Mesothelial cell of epicardium (in vitro differentiated cells): Measurements from ENCODE around the gene COL12A1. TPM values are rescaled to one million over a fixed set of nuclear protein-coding genes. Genes with fewer than 3 reads are reported as not detected.

Experiments used
- DNase-seq, 2 experiments: peaks; one replicate each; pipeline ENCODE4 v3.0.0; 2021; ENCODE audit warnings: low spot score in 2 of 2; ENCODE audit not compliant: unreplicated experiment in 2 of 2
- H3K27ac Mint-ChIP-seq: 2 replicates; pipeline ENCODE4 v1.8.0; 2021; ENCODE audit warnings: mixed read lengths
- H3K27me3 Mint-ChIP-seq: 2 replicates; pipeline ENCODE4 v1.8.0; 2021; ENCODE audit warnings: low read depth, mixed read lengths
- H3K36me3 Mint-ChIP-seq: 2 replicates; pipeline ENCODE4 v1.8.0; 2021; ENCODE audit warnings: mixed read lengths
- H3K4me1 Mint-ChIP-seq: 2 replicates; pipeline ENCODE4 v1.8.0; 2021; ENCODE audit warnings: mixed read lengths
- H3K4me3 Mint-ChIP-seq: 2 replicates; pipeline ENCODE4 v1.8.0; 2021; ENCODE audit warnings: mild to moderate bottlenecking, moderate library complexity, mixed read lengths
- H3K9me3 Mint-ChIP-seq: 2 replicates; pipeline ENCODE4 v1.8.0; 2021; ENCODE audit warnings: mixed read lengths
- total RNA-seq: library from RNA; stranded (reverse); gene quantifications from 3 replicates; pipeline ENCODE4 v1.2.1, GENCODE V29; 2021
- TF ChIP-seq, protein P1 (sequence below): fragments of 200-600 bp; sonication (generic); IDR thresholded peaks from one replicate; pipeline ENCODE4 v1.5.0; 2021; ENCODE audit warnings: antibody characterized with exemption; ENCODE audit not compliant: unreplicated experiment

Gene COL12A1
- total RNA-seq, 1 donor from 2014 or later, result 10.5 TPM

DNA sequence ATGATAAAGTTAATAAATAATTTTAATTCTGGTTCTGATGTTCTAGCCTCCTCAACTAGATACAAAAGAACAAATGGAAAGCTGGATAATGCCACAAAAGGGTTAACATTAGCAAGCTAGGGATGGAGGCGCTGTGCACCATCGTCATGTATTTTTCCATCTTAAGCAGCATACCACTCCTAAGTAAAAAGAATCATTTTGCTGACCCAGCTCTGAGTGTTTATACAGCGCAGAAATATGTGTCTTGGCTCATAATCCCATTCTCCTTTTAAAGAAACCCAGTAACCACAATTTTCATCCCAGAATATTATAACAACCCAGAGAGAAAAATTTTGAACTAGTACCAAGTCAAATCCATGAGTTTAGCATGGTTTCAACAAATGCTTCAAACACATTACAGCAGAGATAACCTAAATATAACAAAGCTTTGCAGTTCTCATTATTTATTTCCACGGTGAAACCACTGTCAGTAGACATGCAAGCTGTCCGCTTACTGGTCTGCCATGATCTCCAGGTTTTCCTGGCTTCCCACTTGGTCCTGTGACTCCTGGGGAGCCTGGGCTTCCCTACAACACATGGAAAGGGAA lies 111.1 kb downstream of the COL12A1 start:
- TF ChIP-seq, protein P1, sequence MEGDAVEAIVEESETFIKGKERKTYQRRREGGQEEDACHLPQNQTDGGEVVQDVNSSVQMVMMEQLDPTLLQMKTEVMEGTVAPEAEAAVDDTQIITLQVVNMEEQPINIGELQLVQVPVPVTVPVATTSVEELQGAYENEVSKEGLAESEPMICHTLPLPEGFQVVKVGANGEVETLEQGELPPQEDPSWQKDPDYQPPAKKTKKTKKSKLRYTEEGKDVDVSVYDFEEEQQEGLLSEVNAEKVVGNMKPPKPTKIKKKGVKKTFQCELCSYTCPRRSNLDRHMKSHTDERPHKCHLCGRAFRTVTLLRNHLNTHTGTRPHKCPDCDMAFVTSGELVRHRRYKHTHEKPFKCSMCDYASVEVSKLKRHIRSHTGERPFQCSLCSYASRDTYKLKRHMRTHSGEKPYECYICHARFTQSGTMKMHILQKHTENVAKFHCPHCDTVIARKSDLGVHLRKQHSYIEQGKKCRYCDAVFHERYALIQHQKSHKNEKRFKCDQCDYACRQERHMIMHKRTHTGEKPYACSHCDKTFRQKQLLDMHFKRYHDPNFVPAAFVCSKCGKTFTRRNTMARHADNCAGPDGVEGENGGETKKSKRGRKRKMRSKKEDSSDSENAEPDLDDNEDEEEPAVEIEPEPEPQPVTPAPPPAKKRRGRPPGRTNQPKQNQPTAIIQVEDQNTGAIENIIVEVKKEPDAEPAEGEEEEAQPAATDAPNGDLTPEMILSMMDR, result no peak
- H3K27me3 Mint-ChIP-seq, result no peaks in the 10 kb centered on the region
- DNase-seq, result no peak
- H3K27ac Mint-ChIP-seq, result peak overlapping the region; percentile 49
- no peaks in the 10 kb centered on the region for H3K36me3 Mint-ChIP-seq
- peaks cover 26% of the 10 kb centered on the region for H3K4me1 Mint-ChIP-seq
- no peak overlapping the region for H3K4me3 Mint-ChIP-seq
- H3K9me3 Mint-ChIP-seq, result no peaks in the 10 kb centered on the region

DNA sequence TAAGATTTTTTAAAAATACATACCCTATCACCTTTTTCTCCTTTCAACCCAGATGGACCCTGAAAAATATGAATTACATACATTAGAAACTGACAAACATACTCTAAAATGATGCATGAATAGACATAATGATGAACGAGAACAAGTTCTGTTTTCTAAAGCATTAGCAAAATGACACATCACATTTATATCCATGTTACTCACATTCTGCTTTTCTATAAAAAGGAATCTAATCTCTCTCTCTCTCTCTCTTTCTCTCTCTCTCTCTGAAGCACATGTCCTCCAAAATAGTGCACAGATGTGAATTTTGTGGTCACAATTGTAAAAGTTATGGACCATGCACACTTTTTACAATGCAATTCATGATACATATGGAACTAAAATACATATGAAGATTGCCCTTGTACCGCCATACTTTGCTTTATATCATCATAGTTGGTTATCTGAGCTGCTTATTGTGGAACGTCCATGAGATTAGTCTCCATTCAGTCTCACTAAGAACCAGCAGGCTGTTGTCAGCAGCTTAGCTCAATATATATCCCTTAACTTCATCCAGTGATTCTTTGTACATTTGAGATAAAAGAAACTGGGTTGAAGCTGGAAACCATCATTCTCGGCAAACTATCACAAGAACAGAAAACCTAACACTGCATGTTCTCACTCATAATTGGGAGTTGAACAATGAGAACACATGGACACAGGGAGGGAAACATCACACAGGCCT lies 114.2 kb downstream of the COL12A1 start:
- Mint-ChIP-seq H3K9me3 (no peaks in the 10 kb centered on the region), H3K27ac (no peak overlapping the region), H3K4me3 (no peak overlapping the region), H3K36me3 (peaks cover 1% of the 10 kb centered on the region), H3K27me3 (no peaks in the 10 kb centered on the region), H3K4me1 (peaks cover 16% of the 10 kb centered on the region)
- no peak for DNase-seq
- TF ChIP-seq, protein P1, result no peak

DNA sequence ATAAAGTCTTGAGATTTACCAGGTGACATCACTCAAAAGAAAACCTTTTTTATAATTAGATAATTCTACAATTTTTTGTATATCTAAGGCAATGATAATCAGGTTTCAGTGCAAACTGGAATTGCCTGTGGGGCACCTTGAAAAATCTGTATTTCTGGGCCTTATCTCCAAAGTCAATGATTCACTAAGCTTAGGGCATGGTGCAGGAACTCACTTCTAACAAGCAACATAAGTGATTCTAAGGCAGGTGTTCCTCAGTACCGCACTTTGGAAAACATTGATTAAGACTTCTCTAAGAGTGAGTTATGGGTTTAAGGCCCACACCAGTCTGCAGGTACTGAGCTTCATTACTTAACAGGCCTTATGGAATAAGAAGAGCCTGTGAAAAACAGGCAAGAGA lies 115.3 kb downstream of the COL12A1 start:
- DNase-seq, result no peak
- Mint-ChIP-seq H3K4me1 (peaks cover 16% of the 10 kb centered on the region), H3K27ac (no peak overlapping the region), H3K9me3 (no peaks in the 10 kb centered on the region), H3K4me3 (no peak overlapping the region), H3K27me3 (peaks cover 3% of the 10 kb centered on the region), H3K36me3 (peaks cover 1% of the 10 kb centered on the region)
- TF ChIP-seq, protein P1, result no peak

DNA sequence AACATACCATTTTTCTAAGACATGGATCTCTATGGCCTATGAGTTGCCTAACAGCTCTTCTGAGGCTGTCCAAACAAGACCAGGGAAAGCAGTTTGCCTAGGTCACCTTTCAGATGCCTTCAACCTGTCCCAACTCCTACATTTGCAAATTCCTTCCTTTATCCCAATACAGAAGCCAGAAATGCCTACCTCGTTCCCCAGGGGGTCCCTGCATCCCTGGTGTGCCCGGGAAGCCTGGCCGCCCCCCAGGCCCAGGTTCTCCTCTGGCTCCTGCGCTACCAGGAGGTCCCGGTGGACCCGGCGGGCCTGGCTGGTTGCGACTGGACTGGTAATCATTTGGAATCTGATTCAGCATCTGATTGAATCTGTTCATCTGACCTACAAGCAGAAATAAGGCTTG lies 115.9 kb downstream of the COL12A1 start:
- DNase-seq, result no peak
- peaks cover 7% of the 10 kb centered on the region for H3K27me3 Mint-ChIP-seq
- TF ChIP-seq, protein P1, result no peak
- H3K4me3 Mint-ChIP-seq, result no peak overlapping the region
- H3K9me3 Mint-ChIP-seq, result no peaks in the 10 kb centered on the region
- H3K36me3 Mint-ChIP-seq, result peaks cover 1% of the 10 kb centered on the region
- no peak overlapping the region for H3K27ac Mint-ChIP-seq
- H3K4me1 Mint-ChIP-seq, result peaks cover 17% of the 10 kb centered on the region

DNA sequence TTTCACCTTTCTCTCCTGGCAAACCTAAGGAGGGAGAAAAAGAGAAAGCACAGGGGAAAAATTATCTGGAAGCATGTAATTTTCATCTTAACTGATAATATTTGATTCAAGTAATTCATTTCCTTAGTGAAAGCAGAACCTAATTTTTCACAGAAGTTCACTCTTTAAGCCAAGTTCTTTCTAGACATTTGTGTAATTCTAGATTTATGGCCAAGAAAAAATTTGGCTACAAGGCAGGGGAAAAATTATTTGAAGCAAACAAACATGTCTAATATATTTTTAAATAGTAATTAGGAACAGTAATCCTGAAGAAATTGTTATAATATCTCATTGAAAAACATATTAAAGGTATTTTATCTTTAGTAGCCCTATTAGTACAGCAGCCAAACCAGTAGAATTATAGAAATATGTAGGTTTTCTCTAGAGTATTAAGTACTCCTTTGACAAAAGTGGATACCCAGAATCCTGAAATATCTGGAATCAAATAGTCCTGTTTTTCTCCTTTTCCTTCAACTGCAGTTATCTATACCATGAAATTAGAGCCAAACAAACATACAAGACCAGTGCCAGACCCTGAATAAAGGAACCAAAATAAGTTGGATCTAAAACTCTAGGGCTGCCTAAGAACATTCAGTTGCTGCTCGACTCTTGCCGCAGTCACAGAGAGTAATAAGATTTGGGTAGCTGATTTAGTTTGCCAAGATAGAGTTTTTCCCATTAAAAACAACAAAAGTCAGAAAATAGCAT lies 116.5 kb downstream of the COL12A1 start:
- Mint-ChIP-seq H3K27ac (no peak overlapping the region), H3K4me1 (peaks cover 15% of the 10 kb centered on the region), H3K27me3 (peaks cover 7% of the 10 kb centered on the region), H3K9me3 (no peaks in the 10 kb centered on the region), H3K4me3 (no peak overlapping the region), H3K36me3 (peaks cover 1% of the 10 kb centered on the region)
- TF ChIP-seq, protein P1, result no peak
- no peak for DNase-seq
